Thymus (tissue), 11 donors: Measurements from ENCODE around the gene ZMIZ1. TPM values are rescaled to one million over a fixed set of nuclear protein-coding genes. Genes with fewer than 3 reads are reported as not detected.

Experiments used
- DNase-seq, 9 donors: peaks; one replicate each; pipeline ENCODE4 v3.0.0-alpha.2; 2013; ENCODE audit warnings: low spot score in 9 of 9, low read depth in 6 of 9, missing footprints in 1 of 9
- H3K27ac ChIP-seq, 2 donors: one replicate each; pipeline ENCODE4 v1.5.1; 2013; ENCODE audit warnings: control low read depth in 1 of 2, low read depth in 1 of 2, low read length in 1 of 2, mild to moderate bottlenecking in 1 of 2, moderate library complexity in 1 of 2
- H3K27me3 ChIP-seq, 2 donors: one replicate each; pipeline ENCODE4 v1.5.1; 2013; ENCODE audit warnings: low read length in 1 of 2; ENCODE audit not compliant: control insufficient read depth in 2 of 2, insufficient read depth in 1 of 2
- H3K36me3 ChIP-seq, 2 donors: one replicate each; pipeline ENCODE4 v1.5.1; 2013; ENCODE audit warnings: low read length in 1 of 2, mild to moderate bottlenecking in 1 of 2, moderate library complexity in 1 of 2; ENCODE audit not compliant: control insufficient read depth in 2 of 2, insufficient read depth in 2 of 2
- H3K4me1 ChIP-seq, 2 donors: one replicate each; pipeline ENCODE4 v1.5.1; 2013; ENCODE audit warnings: low read length in 2 of 2; ENCODE audit not compliant: control insufficient read depth in 2 of 2, insufficient read depth in 2 of 2
- H3K4me3 ChIP-seq, 2 donors: one replicate each; pipeline ENCODE4 v1.5.1; 2013; ENCODE audit warnings: low read length in 2 of 2, control low read depth in 1 of 2, mild to moderate bottlenecking in 1 of 2
- H3K9me3 ChIP-seq, 2 donors: one replicate each; pipeline ENCODE4 v1.5.1; 2013; ENCODE audit warnings: low read length in 1 of 2, mild to moderate bottlenecking in 1 of 2; ENCODE audit not compliant: control insufficient read depth in 2 of 2, insufficient read depth in 1 of 2
- WGBS: extraction: QIAGEN DNeasy Blood & Tissue Kit; methylation state at CpG from one replicate; pipeline ENCODE4 v1.1.7; 2013; 5-methylcytosine and 5-hydroxymethylcytosine counted together
- polyA plus RNA-seq: library from polyadenylated mRNA; stranded (reverse); fragments of 200-250 nt; gene quantifications from one replicate; pipeline ENCODE4 v1.2.3, GENCODE V29; 2013
- total RNA-seq: library from RNA; stranded (reverse); fragments of 120-200 nt; gene quantifications from one replicate; pipeline ENCODE4 v1.2.4, GENCODE V29; 2013
- donor health status: healthy.

ZMIZ1 gene
- total and polyA plus RNA-seq, 2 donors = 7.4 to 14.2 TPM

DNA sequence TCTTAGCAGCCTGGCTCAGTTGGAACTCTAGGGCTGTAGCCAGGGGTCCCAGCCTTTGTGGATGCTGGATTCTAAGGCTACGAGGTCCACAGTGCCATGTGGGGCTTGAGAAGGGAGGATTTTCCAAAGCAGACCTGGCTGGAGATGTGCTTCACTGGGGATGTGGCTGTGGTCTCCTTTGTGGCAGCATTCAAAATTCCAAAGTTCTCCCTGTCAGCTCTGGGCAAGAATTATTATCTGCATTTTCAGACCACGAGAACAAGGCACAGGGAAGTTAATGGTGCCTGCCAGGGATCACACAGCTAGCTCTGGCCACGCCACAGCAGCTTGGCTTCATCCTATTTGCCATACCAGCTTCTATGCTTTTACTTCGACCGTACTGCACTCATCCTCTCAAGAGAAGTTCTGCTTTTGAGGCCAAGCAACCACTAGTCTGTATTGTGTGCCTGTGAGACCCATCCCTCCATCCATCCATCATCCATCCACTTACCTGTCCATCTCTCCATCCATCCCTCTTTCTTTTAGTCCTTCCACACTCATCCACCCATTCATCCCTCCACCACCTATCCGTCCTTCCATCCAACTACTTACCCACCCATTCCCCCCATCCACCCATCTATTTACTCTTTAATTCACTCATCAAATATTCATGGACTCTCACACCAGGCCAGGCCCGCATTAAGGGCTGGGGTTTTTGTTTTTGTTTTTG is 71.5 kb downstream of the ZMIZ1 start:
- DNase-seq = no peak
- Histone ChIP-seq H3K27me3 (no peaks in the 10 kb centered on the region), H3K36me3 (peaks cover 19 to 36% of the 10 kb centered on the region in 2 donors), H3K4me3 (no peak overlapping the region), H3K27ac (no peak overlapping the region), H3K9me3 (no peaks in the 10 kb centered on the region), H3K4me1 (peaks cover 54 to 100% of the 10 kb centered on the region in 2 donors)
- 89% methylated on average over 7 of the region's 7 CpGs for WGBS

DNA sequence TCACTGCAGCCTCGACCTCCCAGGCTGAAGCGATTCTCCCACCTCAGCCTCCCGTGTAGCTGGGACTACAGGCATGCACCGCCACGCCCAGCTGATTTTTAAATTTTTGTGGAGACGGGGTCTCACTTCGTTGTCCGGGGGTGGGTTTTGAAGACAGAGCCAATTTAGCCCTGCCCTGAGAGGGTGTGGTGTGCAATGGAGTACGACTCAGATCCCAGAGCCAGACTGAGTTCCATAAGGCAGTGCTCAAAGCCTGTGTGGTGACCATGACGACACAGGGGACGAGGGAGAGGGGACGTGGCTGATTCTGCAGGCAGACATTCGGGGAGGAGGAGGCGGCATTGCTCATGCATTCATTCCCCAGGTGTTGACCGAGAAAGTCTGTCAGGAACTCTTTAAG is 72.1 kb downstream of the ZMIZ1 start:
- no peak for DNase-seq
- 97% methylated on average over 15 of the region's 15 CpGs for WGBS
- Histone ChIP-seq H3K9me3 (no peaks in the 10 kb centered on the region), H3K4me1 (peaks cover 55 to 100% of the 10 kb centered on the region in 2 donors), H3K36me3 (peaks cover 19 to 36% of the 10 kb centered on the region in 2 donors), H3K4me3 (no peak overlapping the region), H3K27ac (no peak overlapping the region), H3K27me3 (no peaks in the 10 kb centered on the region)

DNA sequence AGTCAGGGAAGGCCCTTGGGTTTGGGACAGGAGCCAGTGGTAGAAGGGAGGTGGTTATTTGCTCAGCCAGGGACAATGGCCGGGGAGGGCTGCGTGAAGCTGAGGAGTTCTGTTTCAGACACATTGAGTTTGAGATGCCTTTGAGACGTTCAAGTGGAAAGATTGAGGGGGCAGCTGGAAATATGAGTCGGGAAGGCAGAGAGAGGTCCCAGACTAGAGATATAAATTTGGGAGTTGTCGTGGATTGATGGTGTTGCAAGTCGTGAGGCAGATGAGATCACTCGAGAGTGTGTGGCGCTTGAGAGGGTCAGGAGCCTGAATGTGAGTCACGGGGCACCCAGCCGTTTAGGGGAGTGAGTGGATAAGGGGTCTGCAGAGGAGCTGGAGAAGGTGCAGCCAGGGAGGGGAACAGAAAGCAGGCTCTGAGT is 73.3 kb downstream of the ZMIZ1 start:
- Histone ChIP-seq H3K36me3 (peaks cover 19 to 36% of the 10 kb centered on the region in 2 donors), H3K27me3 (no peaks in the 10 kb centered on the region), H3K9me3 (no peaks in the 10 kb centered on the region), H3K4me1 (peaks cover 58 to 100% of the 10 kb centered on the region in 2 donors), H3K4me3 (no peak overlapping the region), H3K27ac (no peak overlapping the region)
- WGBS = 93% methylated on average over 10 of the region's 10 CpGs
- no peak for DNase-seq

DNA sequence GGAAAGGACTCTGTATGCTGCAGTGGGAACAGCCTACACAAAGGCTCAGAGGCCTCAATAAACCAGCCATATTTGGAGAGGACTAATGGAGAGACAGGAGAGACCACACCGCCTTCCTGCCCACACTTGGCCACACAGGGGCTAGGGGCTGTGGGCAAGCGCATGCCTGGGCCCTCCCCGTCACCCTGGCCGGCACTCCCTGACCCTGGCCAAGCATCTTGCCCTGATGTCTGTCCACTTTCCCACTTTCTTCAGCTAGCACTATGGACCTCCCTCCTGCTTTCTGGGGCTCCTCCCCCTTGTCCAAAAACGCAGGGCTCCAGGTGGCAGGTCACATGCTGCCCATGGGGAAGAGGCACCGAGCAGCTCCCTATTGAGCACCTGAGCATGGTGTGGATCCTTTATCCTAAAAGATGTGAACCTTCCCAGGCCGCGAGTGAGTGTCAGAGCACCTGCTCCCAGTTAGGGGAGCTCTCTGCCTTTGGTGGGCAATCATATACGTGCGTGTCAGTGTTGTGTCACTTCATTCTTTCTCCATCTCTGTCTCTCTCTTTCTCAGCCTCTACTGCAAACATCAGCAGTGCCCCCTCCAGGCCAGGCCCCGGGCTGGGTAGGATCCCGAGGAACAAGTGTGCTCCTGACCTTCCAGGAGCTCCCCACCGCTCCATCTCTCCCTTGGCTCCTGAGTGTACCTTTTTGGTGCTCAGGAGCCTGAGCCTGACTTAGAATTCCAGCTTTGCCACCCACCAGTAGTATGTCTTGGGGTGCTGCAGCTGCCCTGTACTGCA is 74.0 kb downstream of the ZMIZ1 start:
- H3K9me3 ChIP-seq = no peaks in the 10 kb centered on the region
- 72% methylated on average over 13 of the region's 13 CpGs for WGBS
- peaks cover 19 to 36% of the 10 kb centered on the region in 2 donors for H3K36me3 ChIP-seq
- H3K27ac ChIP-seq = no peak overlapping the region
- peaks cover 58 to 100% of the 10 kb centered on the region in 2 donors for H3K4me1 ChIP-seq
- H3K4me3 ChIP-seq = no peak overlapping the region
- no peaks in the 10 kb centered on the region for H3K27me3 ChIP-seq
- DNase-seq = peak in 1 of 9 donors; percentile 33

DNA sequence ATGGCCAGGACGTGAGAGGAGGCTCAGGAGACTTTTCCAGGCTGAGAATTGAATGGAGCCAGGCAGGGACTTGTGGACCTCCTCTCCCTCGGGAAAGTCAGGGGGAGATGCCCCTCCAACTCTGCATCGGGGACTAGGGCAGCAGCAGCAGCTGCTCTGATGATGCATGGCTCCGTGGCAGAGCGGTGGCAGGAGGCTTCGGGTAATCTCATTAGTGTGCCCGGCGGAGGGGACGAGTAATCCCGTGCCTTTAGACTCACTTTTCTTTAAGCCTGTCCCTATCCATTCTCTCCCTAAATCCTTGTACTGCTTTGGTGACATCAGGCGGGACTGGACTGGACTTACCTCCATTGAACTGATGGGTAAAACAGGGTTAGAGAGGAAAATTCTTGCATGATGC is 75.1 kb downstream of the ZMIZ1 start:
- Histone ChIP-seq H3K4me1 (peaks cover 52 to 100% of the 10 kb centered on the region in 2 donors), H3K27ac (no peak overlapping the region), H3K9me3 (no peaks in the 10 kb centered on the region), H3K36me3 (peaks cover 19 to 37% of the 10 kb centered on the region in 2 donors), H3K27me3 (no peaks in the 10 kb centered on the region), H3K4me3 (no peak overlapping the region)
- no peak for DNase-seq
- 97% methylated on average over 11 of the region's 11 CpGs for WGBS

DNA sequence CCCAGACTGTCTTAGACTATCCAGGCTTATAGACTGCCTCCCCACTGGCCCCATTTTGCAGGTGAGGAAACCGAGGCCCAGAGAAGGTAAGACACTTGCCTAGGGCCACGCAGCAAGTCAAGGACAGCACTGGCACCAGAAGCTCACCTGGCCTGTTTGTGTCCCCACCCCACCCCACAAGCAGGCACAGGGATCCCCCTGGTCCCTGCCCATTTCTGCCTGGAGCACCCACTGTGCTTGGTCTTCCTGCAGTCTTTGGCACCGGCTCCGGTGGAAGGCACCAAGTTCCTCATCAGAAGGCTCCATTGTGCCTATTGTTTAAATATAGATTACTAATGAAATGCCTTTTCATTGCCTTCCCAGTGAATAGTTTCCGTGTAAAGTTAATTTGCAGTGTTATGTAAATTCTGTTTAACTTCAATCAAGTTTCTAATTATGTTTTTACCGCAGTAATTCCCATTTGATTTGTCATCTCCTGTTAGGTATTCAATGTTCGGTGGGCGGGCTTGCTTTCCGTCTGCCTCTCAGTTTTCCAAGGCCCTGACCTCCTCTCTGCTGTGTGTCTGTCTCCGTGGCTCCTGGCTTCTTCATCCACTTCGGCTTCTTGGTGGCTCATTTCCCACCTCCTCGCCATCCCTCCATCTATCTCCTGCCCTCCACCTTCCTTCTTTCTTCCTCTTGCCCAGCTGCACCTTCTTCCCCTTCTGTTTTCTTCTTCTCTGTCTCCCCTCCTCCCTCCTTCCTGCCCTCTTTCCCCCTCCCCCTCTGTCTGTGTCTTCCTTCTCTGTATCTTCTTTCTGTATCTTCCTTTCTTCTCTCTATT is 75.8 kb downstream of the ZMIZ1 start:
- H3K9me3 ChIP-seq = peaks cover 0 to 3% of the 10 kb centered on the region in 2 donors
- H3K4me1 ChIP-seq = peaks cover 51 to 100% of the 10 kb centered on the region in 2 donors
- H3K27ac ChIP-seq = peak overlapping the region in 1 of 2 donors; percentile 59
- DNase-seq = peak in 1 of 9 donors; percentile 55
- no peaks in the 10 kb centered on the region for H3K27me3 ChIP-seq
- 62% methylated on average over 12 of the region's 12 CpGs for WGBS
- H3K4me3 ChIP-seq = no peak overlapping the region
- H3K36me3 ChIP-seq = peaks cover 21 to 38% of the 10 kb centered on the region in 2 donors

DNA sequence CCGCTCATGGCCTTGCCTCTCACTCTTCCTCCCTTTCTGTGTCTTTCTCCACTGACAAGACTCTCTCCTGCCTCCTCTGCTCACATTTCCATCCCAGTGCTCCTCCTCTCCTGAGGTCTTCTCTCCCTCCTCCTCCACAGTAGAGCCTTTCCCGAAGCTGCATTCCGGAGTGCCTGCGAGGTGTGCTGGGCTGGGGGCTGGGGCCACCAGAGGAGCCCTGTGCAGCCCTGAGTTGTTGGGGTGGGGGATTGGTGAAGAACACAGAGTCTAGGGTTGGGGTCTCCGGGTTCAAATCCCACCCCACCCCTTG is 76.4 kb downstream of the ZMIZ1 start:
- H3K36me3 ChIP-seq = peaks cover 15 to 35% of the 10 kb centered on the region in 2 donors
- H3K4me1 ChIP-seq = peaks cover 53 to 100% of the 10 kb centered on the region in 2 donors
- H3K9me3 ChIP-seq = peaks cover 0 to 3% of the 10 kb centered on the region in 2 donors
- no peak for DNase-seq
- H3K4me3 ChIP-seq = no peak overlapping the region
- 84% methylated on average over 5 of the region's 5 CpGs for WGBS
- H3K27me3 ChIP-seq = no peaks in the 10 kb centered on the region
- peak overlapping the region in 1 of 2 donors; percentile 59 for H3K27ac ChIP-seq

DNA sequence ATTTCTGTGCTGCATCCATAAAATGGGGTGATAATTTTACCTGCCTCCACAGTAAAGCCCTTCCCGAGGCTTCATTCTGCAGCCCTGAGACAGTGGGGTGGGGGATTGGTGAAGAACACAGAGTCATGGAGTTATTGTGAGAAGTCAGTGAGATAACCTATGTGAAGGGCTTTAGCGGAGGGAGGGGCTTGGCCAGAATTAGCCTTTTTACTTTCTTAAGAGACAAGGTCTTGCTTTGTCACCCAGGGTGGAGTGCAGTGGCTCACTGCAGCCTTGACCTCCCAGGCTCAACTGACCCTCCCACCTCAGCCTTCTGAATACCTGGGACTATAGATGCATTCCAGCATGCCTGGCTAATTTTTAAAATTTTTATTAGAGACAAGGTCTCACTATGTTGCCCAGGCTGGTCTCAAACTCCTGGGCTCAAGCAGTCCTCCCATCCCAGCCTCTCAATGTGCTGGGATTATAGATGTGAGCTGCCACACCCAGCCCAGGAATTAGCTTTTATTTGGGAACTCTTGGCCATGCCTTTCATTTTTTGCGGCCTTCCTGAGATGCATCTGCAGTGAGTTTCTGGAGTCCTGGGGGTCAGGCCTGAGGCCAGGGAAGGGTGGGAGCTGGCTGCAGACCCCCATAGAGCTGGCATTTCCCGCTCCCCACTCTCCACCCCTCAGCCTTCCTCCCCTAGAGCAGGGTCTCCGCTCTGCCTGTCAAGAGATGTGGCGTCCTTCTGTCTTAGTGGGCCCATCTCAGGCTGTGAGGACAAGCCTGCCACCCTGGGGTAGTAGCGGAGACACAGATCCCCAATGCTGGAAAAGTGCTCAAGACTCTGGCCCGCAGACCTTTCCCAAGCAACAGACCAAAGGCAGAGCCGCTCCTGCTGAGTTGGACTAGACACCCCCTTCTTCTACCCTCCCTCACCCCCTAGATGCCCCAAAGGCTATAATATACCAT is 77.0 kb downstream of the ZMIZ1 start:
- WGBS = 93% methylated on average over 9 of the region's 9 CpGs
- no peak overlapping the region for H3K4me3 ChIP-seq
- no peaks in the 10 kb centered on the region for H3K27me3 ChIP-seq
- peaks cover 9 to 28% of the 10 kb centered on the region in 2 donors for H3K36me3 ChIP-seq
- DNase-seq = no peak
- H3K4me1 ChIP-seq = peaks cover 53 to 100% of the 10 kb centered on the region in 2 donors
- peak overlapping the region; percentile 60 to 81 for H3K27ac ChIP-seq
- peaks cover 0 to 3% of the 10 kb centered on the region in 2 donors for H3K9me3 ChIP-seq
